Measurements from ENCODE around the gene MADD.

- TF ChIP-seq CTCF (IDR thresholded peaks at IDR 0.05) (no peak), EZH2 (IDR thresholded peaks at IDR 0.05; ENCODE audit: borderline replicate concordance, insufficient read depth, low read depth, low read length, poor library complexity, severe bottlenecking) (no peak)
Measured at GRCh38 chr11:47359162-47359561, 89.2 kb downstream of the MADD start.

Data from B cell (primary cell).